ENCODE data around the gene KRTAP3-1. TPM values are rescaled to one million over a fixed set of nuclear protein-coding genes. Genes with fewer than 3 reads are reported as not detected.

KRTAP3-1 gene
- total RNA-seq, 3 donors from 2014 or later: not detected

GRCh38 chr17:41018541-41018940 is 9.6 kb upstream of the KRTAP3-1 start:
- TF ChIP-seq POLR2A (IDR thresholded peaks at IDR 0.05) (no peak), POLR2AphosphoS5 (IDR thresholded peaks at IDR 0.05) (no peak), CTCF (IDR thresholded peaks at IDR 0.05) (no peak)

DNA sequence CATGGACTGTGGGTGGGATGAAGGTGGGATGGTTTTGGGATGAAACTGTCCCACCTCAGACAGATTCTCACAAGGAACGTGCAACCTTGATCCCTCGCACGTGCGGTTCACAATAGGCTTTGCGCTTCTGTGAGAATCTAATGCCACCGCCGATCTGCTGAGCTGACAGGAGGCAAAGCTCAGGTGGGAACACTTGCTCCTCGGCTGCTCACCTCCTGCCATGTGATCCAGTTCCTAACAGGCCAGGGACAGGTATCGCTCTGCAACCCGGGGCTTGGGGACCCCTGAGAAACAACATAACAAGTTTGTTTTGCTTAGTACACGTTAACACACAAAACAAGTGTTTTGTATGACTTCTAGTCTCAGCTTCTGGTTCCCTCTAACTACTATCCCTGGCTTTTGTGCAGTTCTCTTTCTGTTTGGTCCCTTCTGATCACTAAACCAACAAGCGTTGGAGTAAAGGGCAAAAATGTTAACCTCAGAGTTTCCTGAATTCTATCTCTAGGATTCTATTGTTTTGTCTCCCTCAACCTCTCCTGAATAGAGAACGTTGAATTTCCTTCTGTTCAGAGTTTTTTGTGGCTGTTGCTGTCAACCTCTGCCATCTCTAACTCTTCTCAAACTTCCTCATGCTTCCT is 7.8 kb upstream of the KRTAP3-1 start:
- H3K27me3 ChIP-seq: no peaks in the 10 kb centered on the region
- H3K4me1 ChIP-seq: no peaks in the 10 kb centered on the region
- H3K36me3 ChIP-seq: no peaks in the 10 kb centered on the region
- H3K4me3 ChIP-seq: no peak overlapping the region
- no peak overlapping the region for H3K27ac ChIP-seq
- no peak for DNase-seq (ENCODE audit: low spot score in 2 of 2)
- intact Hi-C loops (cut with DNase I; ENCODE audit: low total_unique reads): no loop called here
- no peaks in the 10 kb centered on the region for H3K9me3 ChIP-seq
- TF ChIP-seq POLR2AphosphoS5 (IDR thresholded peaks at IDR 0.05) (no peak), CTCF (IDR thresholded peaks at IDR 0.05) (no peak), POLR2A (IDR thresholded peaks at IDR 0.05) (no peak)

More at GRCh38 chr17:41018541-41018940, 9.6 kb upstream of the KRTAP3-1 start:
- no peaks in the 10 kb centered on the region for H3K9me3 ChIP-seq
- intact Hi-C loops (cut with DNase I; ENCODE audit: low total_unique reads): no loop called here
- no peak for DNase-seq (ENCODE audit: low spot score in 2 of 2)
- H3K4me3 ChIP-seq: no peak overlapping the region
- no peak overlapping the region for H3K27ac ChIP-seq
- no peaks in the 10 kb centered on the region for H3K4me1 ChIP-seq
- no peaks in the 10 kb centered on the region for H3K36me3 ChIP-seq
- no peaks in the 10 kb centered on the region for H3K27me3 ChIP-seq

DNA sequence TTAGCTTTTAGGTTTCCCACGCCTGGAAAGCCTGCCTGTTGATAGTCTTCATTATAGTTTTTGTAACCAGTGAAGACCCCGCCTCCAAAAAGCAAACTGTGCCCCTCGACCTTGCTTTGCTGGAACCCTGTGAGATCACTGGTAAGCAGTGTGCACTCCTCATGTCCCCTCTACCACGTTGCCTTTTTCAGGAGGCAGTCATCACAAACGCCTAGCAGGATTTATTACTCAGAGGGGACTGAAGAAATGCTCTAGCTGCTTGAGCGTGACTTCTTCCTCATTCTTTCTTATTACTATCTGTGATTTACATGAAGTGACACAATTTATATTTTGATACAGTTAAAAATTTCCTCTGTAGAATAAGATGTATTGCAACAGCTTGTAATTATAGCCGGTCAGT is 6.5 kb upstream of the KRTAP3-1 start:
- Histone ChIP-seq H3K9me3 (no peaks in the 10 kb centered on the region), H3K4me3 (no peak overlapping the region), H3K27ac (no peak overlapping the region), H3K4me1 (no peaks in the 10 kb centered on the region), H3K27me3 (no peaks in the 10 kb centered on the region), H3K36me3 (no peaks in the 10 kb centered on the region)
- no peak for DNase-seq (ENCODE audit: low spot score in 2 of 2)
- intact Hi-C loops (cut with DNase I; ENCODE audit: low total_unique reads): no loop called here
- TF ChIP-seq POLR2AphosphoS5 (IDR thresholded peaks at IDR 0.05): no peak
- no peak for TF ChIP-seq CTCF (IDR thresholded peaks at IDR 0.05)
- no peak for TF ChIP-seq POLR2A (IDR thresholded peaks at IDR 0.05)

- intact Hi-C loops (cut with DNase I; ENCODE audit: low total_unique reads): no loop called here
- no peak overlapping the region for H3K27ac ChIP-seq
- no peaks in the 10 kb centered on the region for H3K9me3 ChIP-seq
- H3K4me1 ChIP-seq: no peaks in the 10 kb centered on the region
- DNase-seq (ENCODE audit: low spot score in 2 of 2): no peak
- no peak overlapping the region for H3K4me3 ChIP-seq
- TF ChIP-seq POLR2A (IDR thresholded peaks at IDR 0.05): no peak
- TF ChIP-seq POLR2AphosphoS5 (IDR thresholded peaks at IDR 0.05): no peak
- no peak for TF ChIP-seq CTCF (IDR thresholded peaks at IDR 0.05)
- H3K36me3 ChIP-seq: no peaks in the 10 kb centered on the region
- no peaks in the 10 kb centered on the region for H3K27me3 ChIP-seq
Measured at GRCh38 chr17:41013606-41014005, 4.7 kb upstream of the KRTAP3-1 start.

DNA sequence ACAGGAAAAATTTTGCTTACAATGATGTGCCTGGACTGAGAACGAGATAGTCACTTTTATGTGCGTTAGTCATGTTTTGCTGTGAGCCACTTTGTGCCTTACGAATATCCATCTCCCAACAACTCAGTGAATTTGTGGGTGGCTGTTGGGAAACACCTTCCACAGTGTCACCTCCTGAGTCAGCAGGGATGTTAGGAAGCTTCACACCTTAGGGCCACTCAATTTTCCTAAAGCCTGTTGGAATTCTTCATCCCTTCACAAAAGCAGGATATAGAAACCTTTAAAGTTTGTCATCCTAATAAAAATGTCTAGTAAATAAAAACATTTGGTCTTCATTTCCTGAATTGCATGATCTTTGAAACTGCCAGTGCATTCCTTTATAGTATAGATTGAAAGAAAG is 4.3 kb upstream of the KRTAP3-1 start:
- no peaks in the 10 kb centered on the region for H3K4me1 ChIP-seq
- H3K27me3 ChIP-seq: no peaks in the 10 kb centered on the region
- no peaks in the 10 kb centered on the region for H3K36me3 ChIP-seq
- no peaks in the 10 kb centered on the region for H3K9me3 ChIP-seq
- TF ChIP-seq POLR2A (IDR thresholded peaks at IDR 0.05) (no peak), POLR2AphosphoS5 (IDR thresholded peaks at IDR 0.05) (no peak), CTCF (IDR thresholded peaks at IDR 0.05) (no peak)
- no peak for DNase-seq (ENCODE audit: low spot score in 2 of 2)
- no peak overlapping the region for H3K4me3 ChIP-seq
- intact Hi-C loops (cut with DNase I; ENCODE audit: low total_unique reads): no loop called here
- no peak overlapping the region for H3K27ac ChIP-seq
